T-helper 17 cell (primary cell): Measurements from ENCODE around the gene NARS2. TPM values are rescaled to one million over a fixed set of nuclear protein-coding genes. Genes with fewer than 3 reads are reported as not detected.
A peak's percentile ranks its signal among the peaks of the same experiment; 100 is the strongest.
"Not testable (repeated sequence)": the region's sequence is repeated elsewhere in the genome, so short reads cannot be mapped to it uniquely, and the experiment has no call there.

Experiments
- ATAC-seq: fragments of 150-1000 bp; cut with Tn5 transposase; 2 replicates; pipeline ENCODE4 v1.10.0; 2021; ENCODE audit warnings: mild to moderate bottlenecking, moderate library complexity
- DNase-seq, 3 donors: peaks; one replicate each; pipeline versions ENCODE4 v3.0.0 to v3.0.0-alpha.2; 2020 to 2021
- H3K9me3 ChIP-seq: one replicate; pipeline ENCODE4 v1.7.0; 2013; ENCODE audit warnings: low read length, mild to moderate bottlenecking; ENCODE audit not compliant: control insufficient read depth, poor library complexity, severe bottlenecking
- H3K27ac Mint-ChIP-seq: one replicate; pipeline ENCODE4 v1.8.0; 2022; ENCODE audit warnings: mild to moderate bottlenecking, moderate library complexity, mixed read lengths
- H3K27me3 Mint-ChIP-seq: one replicate; pipeline ENCODE4 v1.8.0; 2022; ENCODE audit warnings: mixed read lengths
- H3K36me3 Mint-ChIP-seq: one replicate; pipeline ENCODE4 v1.8.0; 2022; ENCODE audit warnings: low read depth, mixed read lengths
- H3K4me1 Mint-ChIP-seq: one replicate; pipeline ENCODE4 v1.8.0; 2022; ENCODE audit warnings: mild to moderate bottlenecking, mixed read lengths
- H3K4me3 Mint-ChIP-seq: one replicate; pipeline ENCODE4 v1.8.0; 2022; ENCODE audit warnings: mild to moderate bottlenecking, moderate library complexity, mixed read lengths
- total RNA-seq, 4 donors: library from RNA in 2 of 4; stranded (reverse) in 2 of 4; gene quantifications; one replicate each; pipeline ENCODE4 v1.2.3 and lab custom pipeline; 2022 to 2026

Gene NARS2
- total RNA-seq, 2 donors from 2014 or later = 6.6 to 10.7 TPM

- H3K27me3 Mint-ChIP-seq = no peaks in the 10 kb centered on the region
- H3K4me1 Mint-ChIP-seq = peaks cover 10% of the 10 kb centered on the region
- DNase-seq = no peak
- no peak for ATAC-seq
- H3K9me3 ChIP-seq = no peaks in the 10 kb centered on the region
- no peak overlapping the region for H3K4me3 Mint-ChIP-seq
- peaks cover 6% of the 10 kb centered on the region for H3K36me3 Mint-ChIP-seq
- H3K27ac Mint-ChIP-seq = no peak overlapping the region
These were observed 7.5 kb downstream of the NARS2 start for GRCh38 chr11:78567209-78567608.

GRCh38 chr11:78564490-78565467 is 9.9 kb downstream of the NARS2 start:
- peak; percentile 81 for ATAC-seq
- H3K27me3 Mint-ChIP-seq = no peaks in the 10 kb centered on the region
- H3K4me1 Mint-ChIP-seq = peaks cover 20% of the 10 kb centered on the region
- H3K36me3 Mint-ChIP-seq = peaks cover 5% of the 10 kb centered on the region
- peak overlapping the region; percentile 84 for H3K27ac Mint-ChIP-seq
- H3K4me3 Mint-ChIP-seq = no peak overlapping the region
- DNase-seq = peak in 1 of 3 donors; percentile 22
- no peaks in the 10 kb centered on the region for H3K9me3 ChIP-seq

DNA sequence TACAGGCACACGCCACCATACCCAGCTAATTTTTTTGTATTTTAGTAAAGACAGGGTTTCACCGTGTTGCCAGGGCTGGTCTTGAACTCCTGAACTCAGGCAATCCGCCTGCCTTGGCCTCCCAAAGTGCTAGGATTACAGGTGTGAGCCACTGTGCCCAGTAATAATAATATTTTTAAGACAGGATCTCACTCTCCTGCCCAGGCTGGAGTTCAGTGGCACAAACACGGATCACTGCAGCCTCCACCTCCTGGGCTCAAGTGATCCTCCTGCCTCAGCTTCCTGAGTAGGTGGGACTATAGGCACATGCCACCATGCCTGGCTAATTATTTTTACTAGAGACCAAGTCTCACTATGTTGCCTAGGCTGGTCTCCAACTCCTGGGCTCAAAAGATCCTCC is 10.6 kb downstream of the NARS2 start:
- H3K4me3 Mint-ChIP-seq, H3K27me3 Mint-ChIP-seq, DNase-seq, H3K36me3 Mint-ChIP-seq, H3K9me3 ChIP-seq: not testable (repeated sequence)
- ATAC-seq = peak; percentile 25
- Mint-ChIP-seq H3K27ac (peak overlapping the region; percentile 84), H3K4me1 (peaks cover 24% of the 10 kb centered on the region)

- not testable (repeated sequence) for ATAC-seq, DNase-seq, H3K27ac Mint-ChIP-seq, H3K36me3 Mint-ChIP-seq, H3K4me3 Mint-ChIP-seq, H3K27me3 Mint-ChIP-seq, H3K9me3 ChIP-seq
- H3K4me1 Mint-ChIP-seq = peaks cover 24% of the 10 kb centered on the region
These were observed 11.6 kb downstream of the NARS2 start for GRCh38 chr11:78563090-78563489.

DNA sequence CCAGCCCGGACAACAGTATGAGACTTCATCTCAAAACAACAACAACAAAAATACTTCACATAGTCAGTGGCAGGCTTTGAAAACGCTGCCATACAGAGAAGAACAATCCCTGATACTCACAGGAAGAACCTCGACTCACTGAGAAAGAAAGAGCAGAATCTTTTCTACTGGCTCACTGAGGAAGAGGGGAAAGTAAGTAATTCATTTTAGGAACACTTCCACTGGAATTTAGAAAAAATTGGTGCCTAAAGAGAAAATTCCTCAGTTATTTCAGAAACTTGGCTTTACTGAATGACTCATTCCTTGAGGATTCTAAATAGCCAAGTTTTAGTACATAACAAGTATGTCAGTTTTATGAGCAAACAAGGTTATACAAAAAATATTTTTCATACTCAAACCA is 12.3 kb downstream of the NARS2 start:
- Mint-ChIP-seq H3K27ac (peak overlapping the region; percentile 75), H3K36me3 (peaks cover 5% of the 10 kb centered on the region), H3K27me3 (no peaks in the 10 kb centered on the region), H3K4me3 (no peak overlapping the region), H3K4me1 (peaks cover 24% of the 10 kb centered on the region)
- no peaks in the 10 kb centered on the region for H3K9me3 ChIP-seq
- DNase-seq (no peak), ATAC-seq (no peak)

DNA sequence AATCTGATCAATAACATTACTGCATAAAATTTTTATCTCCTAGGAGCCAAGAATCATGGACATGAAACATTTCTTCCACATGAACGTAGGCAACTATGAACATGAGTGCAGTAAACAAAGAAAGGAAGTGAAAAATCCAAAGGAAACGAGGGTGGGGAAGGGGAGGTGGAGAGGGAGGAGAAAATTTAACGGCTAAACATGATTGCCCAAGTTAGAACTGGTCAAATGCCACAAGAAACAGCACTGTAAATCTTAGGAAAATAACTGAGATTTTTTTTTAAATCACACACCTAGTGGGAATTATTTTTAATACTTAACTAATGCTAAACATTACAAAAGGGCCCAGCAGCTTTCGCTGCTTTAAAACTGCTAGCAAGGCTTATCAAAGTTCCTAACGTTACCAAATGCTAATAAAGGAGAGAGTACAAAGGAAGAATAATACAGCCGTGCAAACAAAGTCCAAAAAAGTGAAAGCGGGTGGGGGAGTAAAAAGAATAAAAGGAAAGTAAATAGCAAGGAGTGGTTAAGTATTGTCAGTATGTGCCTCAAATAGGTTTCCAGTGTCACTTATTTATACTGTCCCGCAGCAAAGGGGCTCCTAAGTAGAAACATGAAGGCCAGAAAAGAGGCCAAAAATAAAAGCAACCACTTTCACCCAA is 13.7 kb downstream of the NARS2 start:
- Mint-ChIP-seq H3K4me3 (peak overlapping the region; percentile 39), H3K36me3 (peaks cover 7% of the 10 kb centered on the region), H3K27ac (peak overlapping the region; percentile 75), H3K27me3 (no peaks in the 10 kb centered on the region), H3K4me1 (peaks cover 27% of the 10 kb centered on the region)
- no peaks in the 10 kb centered on the region for H3K9me3 ChIP-seq
- DNase-seq = no peak
- no peak for ATAC-seq

DNA sequence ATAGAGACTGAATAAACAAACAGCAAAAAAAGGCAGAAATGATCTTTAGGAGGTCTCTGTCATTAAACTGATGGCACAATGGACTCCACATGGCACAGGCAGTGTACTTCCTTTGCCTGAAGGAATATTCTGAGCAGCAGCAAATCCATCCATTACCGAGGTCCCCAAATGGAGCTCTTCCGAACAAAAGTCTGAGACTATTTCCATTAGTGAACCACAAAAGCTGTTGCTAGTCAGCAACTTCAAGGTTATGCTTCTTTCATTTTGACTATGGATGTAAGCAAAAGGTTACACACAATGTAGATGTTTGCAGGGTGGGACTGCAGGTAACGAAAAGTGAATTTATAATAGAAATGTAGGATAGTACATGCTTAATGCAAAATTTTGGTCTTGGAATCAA is 14.5 kb downstream of the NARS2 start:
- no peaks in the 10 kb centered on the region for H3K9me3 ChIP-seq
- Mint-ChIP-seq H3K4me1 (peaks cover 32% of the 10 kb centered on the region), H3K36me3 (peaks cover 9% of the 10 kb centered on the region), H3K27me3 (no peaks in the 10 kb centered on the region), H3K4me3 (no peak overlapping the region), H3K27ac (peak overlapping the region; percentile 75)
- DNase-seq = no peak
- no peak for ATAC-seq

DNA sequence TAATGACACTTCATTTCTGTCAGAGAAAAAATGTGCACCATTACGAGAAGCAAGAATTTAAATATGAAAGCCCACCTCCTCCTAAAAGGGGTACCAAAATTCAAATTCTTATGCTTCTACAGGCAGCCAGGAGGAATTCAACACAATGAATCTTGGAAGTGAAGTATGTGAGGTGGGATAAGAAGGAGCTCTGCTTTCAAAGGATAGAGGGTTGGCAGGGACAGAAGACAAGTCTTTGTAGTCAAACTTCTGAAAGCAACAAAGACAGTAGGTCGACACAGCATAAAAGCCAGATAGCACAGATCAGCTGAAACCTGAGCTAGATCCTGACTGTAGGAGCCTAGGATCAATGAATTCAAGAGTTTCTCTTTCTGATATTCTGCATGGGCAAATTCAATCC is 17.4 kb downstream of the NARS2 start:
- Mint-ChIP-seq H3K36me3 (peaks cover 11% of the 10 kb centered on the region), H3K4me3 (no peak overlapping the region), H3K27me3 (no peaks in the 10 kb centered on the region), H3K27ac (no peak overlapping the region), H3K4me1 (peaks cover 29% of the 10 kb centered on the region)
- DNase-seq (no peak), ATAC-seq (no peak)
- no peaks in the 10 kb centered on the region for H3K9me3 ChIP-seq

DNA sequence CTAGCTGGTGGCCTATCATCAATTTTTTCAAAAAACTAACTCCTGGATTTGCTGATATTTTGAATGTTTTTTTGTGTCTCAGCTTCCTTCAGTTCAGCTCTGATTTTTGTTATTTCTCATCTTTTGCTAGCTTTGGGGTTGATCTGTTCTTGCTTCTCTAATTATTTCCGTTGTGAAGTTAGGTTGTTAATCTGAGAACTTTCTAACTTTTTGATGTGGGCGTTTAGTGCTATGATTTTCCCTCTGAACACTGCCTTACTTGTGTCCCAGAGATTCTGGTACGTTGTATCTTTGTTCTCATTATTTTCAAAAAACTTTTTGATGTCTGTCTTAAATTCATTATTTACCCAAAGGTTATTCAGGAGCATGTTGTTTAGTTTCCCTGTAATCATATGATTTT is 19.1 kb downstream of the NARS2 start:
- ATAC-seq = no peak
- Mint-ChIP-seq H3K4me1 (peaks cover 20% of the 10 kb centered on the region), H3K27me3 (no peaks in the 10 kb centered on the region), H3K36me3 (peaks cover 11% of the 10 kb centered on the region), H3K4me3 (no peak overlapping the region), H3K27ac (peak overlapping the region; percentile 10)
- no peaks in the 10 kb centered on the region for H3K9me3 ChIP-seq
- no peak for DNase-seq

DNA sequence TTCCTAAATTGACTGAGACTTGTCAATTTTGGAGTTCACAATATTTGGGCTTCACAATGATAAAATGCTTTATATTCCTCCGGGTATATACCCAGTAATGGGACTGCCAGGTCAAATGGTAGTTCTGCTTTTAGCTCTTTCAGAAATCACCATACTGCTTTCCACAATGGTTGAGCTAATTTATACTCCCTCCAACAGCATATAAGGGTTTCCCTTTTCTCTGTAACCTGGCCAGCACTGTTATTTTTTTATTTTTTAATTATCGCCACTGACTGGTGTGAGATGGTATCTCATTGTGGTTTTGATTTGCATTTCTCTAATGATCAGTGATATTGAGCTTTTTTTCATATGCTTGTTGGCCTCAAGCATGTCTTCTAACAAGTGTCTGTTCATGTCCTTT is 21.8 kb downstream of the NARS2 start:
- no peak for DNase-seq
- ATAC-seq = no peak
- H3K36me3 Mint-ChIP-seq = peaks cover 8% of the 10 kb centered on the region

GRCh38 chr11:78552139-78552538 is 22.5 kb downstream of the NARS2 start:
- H3K4me1 Mint-ChIP-seq = peaks cover 11% of the 10 kb centered on the region
- not testable (repeated sequence) for H3K36me3 Mint-ChIP-seq, H3K4me3 Mint-ChIP-seq, DNase-seq, H3K27ac Mint-ChIP-seq, H3K27me3 Mint-ChIP-seq, H3K9me3 ChIP-seq, ATAC-seq

More for the DNA sequence above, 21.8 kb downstream of the NARS2 start:
- H3K27ac Mint-ChIP-seq = no peak overlapping the region
- H3K27me3 Mint-ChIP-seq = no peaks in the 10 kb centered on the region
- H3K9me3 ChIP-seq = no peaks in the 10 kb centered on the region
- peaks cover 11% of the 10 kb centered on the region for H3K4me1 Mint-ChIP-seq
- H3K4me3 Mint-ChIP-seq = no peak overlapping the region

GRCh38 chr11:78551066-78551465 is 23.6 kb downstream of the NARS2 start:
- no peak overlapping the region for H3K4me3 Mint-ChIP-seq
- H3K4me1 Mint-ChIP-seq = peaks cover 9% of the 10 kb centered on the region
- H3K9me3 ChIP-seq = no peaks in the 10 kb centered on the region
- H3K27ac Mint-ChIP-seq = no peak overlapping the region
- ATAC-seq (no peak), DNase-seq (no peak)
- H3K36me3 Mint-ChIP-seq = peaks cover 8% of the 10 kb centered on the region
- no peaks in the 10 kb centered on the region for H3K27me3 Mint-ChIP-seq

- Mint-ChIP-seq H3K27ac (no peak overlapping the region), H3K4me3 (no peak overlapping the region), H3K36me3 (peaks cover 2% of the 10 kb centered on the region), H3K4me1 (peaks cover 6% of the 10 kb centered on the region), H3K27me3 (no peaks in the 10 kb centered on the region)
- DNase-seq (no peak), ATAC-seq (no peak)
- H3K9me3 ChIP-seq = no peaks in the 10 kb centered on the region
These were observed 24.8 kb downstream of the NARS2 start for GRCh38 chr11:78549624-78550409.
